ENCODE results near the gene ERBIN.
"Not testable (repeated sequence)": the region's sequence is repeated elsewhere in the genome, so short reads cannot be mapped to it uniquely, and the experiment has no call there.

ERBIN gene

DNA sequence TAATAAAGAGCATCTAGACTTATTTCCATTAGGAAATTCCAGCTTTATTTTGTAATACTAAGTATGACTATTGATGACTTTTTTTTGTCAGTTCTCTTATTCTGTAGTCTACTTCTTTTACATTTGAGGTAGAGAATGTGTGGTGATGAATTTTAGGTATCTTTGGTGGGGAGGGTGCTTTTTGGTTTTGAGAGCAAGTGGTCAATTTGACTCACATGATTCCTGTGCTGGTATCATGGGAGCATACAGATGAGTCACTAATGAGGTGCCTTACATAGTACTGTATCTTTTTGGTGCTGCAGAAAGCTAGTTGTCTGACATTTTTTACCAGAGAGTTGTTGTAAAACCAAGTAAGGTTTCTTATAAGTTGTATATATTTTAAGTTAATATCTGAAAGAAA lies 35.3 kb downstream of the ERBIN start:
- DNase-seq (ENCODE audit: low spot score) = peak; percentile 17

- DNase-seq (ENCODE audit: low spot score) = no peak
Observed at GRCh38 chr5:65967288-65968066, 41.1 kb downstream of the ERBIN start.

GRCh38 chr5:65969539-65970393 lies 43.4 kb downstream of the ERBIN start:
- no peak for DNase-seq (ENCODE audit: low spot score)

GRCh38 chr5:65970481-65971367 lies 44.3 kb downstream of the ERBIN start:
- DNase-seq (ENCODE audit: low spot score) = no peak

DNA sequence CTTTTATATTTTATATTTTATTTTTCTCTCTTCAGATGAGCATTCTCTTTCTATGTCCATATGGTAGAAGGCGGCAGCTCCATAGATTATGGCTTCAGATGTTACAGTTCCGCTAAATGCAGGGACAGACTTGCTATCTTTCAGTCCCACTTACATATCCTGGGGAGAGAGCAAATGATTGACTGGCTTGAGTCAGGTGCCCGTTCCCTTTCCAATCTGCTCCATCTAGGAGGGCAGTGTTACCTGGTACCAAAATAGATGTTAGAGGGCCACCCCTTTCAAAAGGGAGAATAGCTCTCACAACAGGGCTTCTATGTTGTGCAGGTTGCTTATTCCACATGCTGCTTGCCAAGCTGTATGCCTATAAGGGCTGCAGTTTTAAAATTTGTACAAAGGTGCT lies 45.3 kb downstream of the ERBIN start:
- no peak for DNase-seq (ENCODE audit: low spot score)

- not testable (repeated sequence) for DNase-seq (ENCODE audit: low spot score)
Observed at GRCh38 chr5:65972896-65973295, 46.5 kb downstream of the ERBIN start.

- DNase-seq (ENCODE audit: low spot score) = no peak
Observed at GRCh38 chr5:65978251-65978650, 51.9 kb downstream of the ERBIN start.

DNA sequence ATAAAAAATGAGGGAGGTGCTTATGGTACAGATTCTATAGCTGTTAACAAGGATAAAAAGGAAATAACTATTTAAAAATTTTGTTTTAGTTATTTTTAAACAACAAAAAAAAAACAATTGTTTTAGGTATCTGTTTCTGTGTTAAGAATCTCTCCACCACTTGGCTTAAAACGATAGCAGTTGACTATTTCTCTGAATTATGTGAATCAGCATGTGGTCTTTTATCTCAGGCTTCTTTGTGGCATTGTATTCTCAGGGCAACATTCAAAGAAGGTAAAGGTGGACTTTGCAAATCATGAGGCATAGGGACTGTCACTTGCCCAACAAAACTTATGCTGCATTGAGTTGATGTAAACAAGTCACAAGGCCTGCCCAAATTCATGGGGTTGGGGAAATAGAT lies 55.2 kb downstream of the ERBIN start:
- no peak for DNase-seq (ENCODE audit: low spot score)

DNA sequence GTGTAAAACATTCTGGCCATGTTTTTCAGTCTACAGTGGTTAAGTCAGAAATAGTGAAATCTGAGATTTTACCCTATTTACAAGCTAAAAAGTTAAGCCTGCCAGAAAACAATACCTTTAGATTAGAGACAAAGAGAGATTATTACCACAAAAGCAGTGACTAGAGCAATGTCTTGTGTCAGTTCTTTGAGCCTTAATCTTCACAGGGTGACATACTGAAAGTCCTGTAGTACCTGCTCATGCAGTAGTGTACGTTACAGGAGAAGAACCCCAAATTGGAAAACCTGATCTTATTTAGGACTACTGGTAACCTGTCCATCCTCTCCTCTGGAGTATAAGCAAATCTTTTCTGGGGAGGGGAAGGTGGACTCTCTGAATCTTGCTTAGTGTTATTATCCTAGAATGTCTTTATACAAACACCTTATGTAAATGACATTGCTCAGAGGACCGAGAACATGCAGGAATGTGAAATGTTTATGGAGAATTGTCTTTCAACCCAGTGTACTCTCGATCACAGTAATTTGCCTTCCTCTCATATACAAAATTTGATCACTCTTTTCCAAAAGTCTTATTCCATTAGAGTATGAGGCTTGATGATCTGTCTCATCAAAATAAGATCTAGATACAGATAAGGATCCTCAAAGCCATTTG lies 55.7 kb downstream of the ERBIN start:
- DNase-seq (ENCODE audit: low spot score) = no peak

- DNase-seq (ENCODE audit: low spot score) = no peak
Observed at GRCh38 chr5:65982635-65983034, 56.3 kb downstream of the ERBIN start.

DNA sequence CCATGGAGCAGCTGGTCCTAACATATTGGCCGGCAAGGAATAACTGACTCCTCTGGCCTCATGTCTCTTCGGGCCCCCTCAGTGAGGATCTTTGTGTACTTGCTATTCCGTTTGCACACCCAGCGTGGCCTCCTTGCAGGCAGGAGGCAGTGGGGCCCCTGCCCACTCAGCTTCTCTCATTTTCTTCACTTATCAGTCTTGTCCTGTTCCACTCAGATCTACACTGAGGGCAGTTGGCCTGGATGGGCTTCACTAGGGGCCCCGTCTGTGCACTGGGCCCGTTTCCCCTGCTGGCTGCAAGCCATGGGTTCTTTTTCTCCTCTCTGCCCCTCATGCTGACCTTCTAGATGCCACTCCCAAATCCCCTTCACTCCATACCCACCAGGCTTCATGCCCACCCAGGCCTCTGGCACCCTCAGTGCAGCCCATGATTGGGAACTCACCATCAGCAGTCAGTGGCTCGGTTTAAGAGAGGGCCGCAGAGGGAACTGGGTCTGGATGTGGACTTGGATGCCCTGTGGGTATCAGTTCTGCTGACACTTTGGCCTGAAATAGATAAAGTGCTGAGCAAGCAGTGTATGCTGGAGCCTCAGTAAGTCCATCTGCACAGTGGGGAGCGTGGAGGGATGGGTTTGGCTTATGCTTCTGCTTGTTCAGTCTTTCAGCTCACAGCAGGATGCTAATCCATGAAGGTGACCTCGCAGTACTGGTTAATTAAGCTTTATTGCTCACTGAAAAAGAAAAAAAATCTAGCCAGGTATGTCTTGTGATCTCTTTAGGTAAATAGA lies 57.9 kb downstream of the ERBIN start:
- no peak for DNase-seq (ENCODE audit: low spot score)

- no peak for DNase-seq (ENCODE audit: low spot score)
Observed at GRCh38 chr5:65986050-65986451, 59.7 kb downstream of the ERBIN start.

- no peak for DNase-seq (ENCODE audit: low spot score)
Observed at GRCh38 chr5:65986796-65987195, 60.4 kb downstream of the ERBIN start.

- DNase-seq (ENCODE audit: low spot score) = no peak
Observed at GRCh38 chr5:65987982-65988381, 61.6 kb downstream of the ERBIN start.

DNA sequence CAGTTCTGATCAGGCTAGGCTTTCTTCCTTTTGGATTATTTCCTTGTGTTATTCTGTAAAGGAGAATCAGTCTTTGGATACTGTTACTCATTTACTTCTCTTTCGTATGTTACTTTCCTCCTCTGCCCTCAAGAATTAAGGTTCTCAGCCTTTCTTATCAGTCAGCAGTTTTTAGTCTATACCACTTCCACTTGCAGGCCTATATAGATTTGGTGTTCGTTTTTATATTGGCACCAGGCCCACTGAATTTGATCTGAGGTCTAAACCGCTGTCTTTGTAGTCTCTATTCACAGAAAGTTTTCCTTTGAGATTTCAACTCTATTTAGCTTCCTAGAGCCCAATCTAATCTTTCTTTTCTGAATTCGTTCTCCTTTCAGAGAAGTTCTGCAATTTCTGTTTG lies 62.8 kb downstream of the ERBIN start:
- DNase-seq (ENCODE audit: low spot score) = no peak

DNA sequence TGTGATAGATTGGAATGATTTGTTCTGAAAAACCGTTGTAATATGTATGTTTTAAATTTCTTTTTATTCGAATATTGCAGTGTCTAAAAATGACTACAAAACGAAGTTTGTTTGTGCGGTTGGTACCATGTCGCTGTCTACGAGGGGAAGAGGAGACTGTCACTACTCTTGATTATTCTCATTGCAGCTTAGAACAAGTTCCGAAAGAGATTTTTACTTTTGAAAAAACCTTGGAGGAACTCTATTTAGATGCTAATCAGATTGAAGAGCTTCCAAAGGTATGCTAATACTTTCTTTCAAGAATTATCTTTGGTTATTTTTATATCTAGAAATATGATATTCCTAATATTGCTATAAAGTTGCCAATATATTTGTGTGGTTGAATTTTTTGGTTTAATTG lies 66.3 kb downstream of the ERBIN start:
- no peak for DNase-seq (ENCODE audit: low spot score)

GRCh38 chr5:65994117-65994786 lies 67.9 kb downstream of the ERBIN start:
- no peak for DNase-seq (ENCODE audit: low spot score)

DNA sequence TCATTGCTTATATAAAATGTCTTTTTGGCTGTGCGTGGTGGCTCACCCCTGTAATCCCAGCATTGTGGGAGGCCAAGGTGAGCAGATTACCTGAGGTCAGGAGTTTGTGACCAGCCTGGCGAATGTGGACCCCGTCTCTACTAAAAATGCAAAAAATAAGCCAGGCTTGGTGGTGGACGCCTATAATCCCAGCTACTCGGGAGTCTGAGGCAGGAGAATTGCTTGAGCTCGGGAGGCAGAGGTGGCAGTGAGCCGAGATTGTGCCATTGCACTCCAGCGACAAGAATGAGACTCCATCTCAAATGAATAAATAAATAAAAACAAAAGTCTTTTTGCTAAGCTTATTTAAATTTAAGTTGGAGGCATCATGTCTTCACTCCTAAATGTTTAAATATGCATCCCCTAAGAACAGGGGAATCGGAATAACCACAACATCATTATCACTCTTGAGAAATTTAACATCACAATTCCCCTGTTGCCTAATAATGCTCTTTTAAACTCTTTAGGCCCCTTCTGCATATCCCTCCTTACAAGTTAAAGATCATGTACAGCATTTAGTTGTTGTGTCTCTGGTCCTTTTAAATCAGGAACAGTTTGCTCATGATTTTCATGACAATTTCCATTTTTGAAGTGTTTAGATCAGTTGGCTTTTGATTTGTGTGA lies 72.8 kb downstream of the ERBIN start:
- DNase-seq (ENCODE audit: low spot score) = no peak

DNA sequence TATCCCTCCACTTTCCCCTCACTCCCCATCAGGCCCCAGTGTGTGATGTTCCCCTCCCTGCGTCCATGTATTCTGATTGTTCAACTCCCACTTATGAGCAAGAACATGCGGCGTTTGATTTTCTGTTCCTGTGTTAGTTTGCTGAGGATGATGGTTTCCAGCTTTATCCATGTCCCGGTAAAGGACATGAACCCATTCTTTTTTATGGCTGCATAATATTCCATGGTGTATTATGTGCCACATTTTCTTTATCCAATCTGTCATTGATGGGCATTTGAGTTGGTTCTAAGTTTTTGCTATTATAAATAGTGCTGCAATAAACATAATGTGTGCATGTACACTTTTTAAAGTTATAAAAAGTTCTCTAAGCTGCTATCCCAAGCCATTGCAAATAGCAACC lies 75.6 kb downstream of the ERBIN start:
- DNase-seq (ENCODE audit: low spot score) = no peak

DNA sequence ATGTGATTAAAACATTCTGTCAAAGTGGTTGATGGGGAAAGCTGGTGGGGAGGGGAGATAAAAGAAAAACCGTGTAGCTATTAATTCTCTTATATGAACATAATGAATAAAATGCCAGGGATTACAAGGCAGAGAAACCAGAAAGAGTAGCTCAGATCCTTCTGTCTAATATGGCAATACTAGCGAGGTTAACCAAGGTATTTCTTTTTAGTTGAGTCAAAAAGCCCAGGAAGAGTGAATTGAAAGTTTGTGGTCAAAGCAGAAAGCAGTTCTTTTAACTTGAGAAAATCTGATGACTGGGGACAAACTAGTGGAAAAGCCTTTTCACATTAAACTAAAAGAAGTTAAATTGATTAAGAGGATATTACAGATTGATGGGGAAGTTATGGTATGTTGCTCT lies 76.0 kb downstream of the ERBIN start:
- DNase-seq (ENCODE audit: low spot score) = no peak
